Vagina (tissue), 2 donors: ENCODE data around the gene FAM210B. TPM values are rescaled to one million over a fixed set of nuclear protein-coding genes. Genes with fewer than 3 reads are reported as not detected.
"Not testable (repeated sequence)": the region's sequence is repeated elsewhere in the genome, so short reads cannot be mapped to it uniquely, and the experiment has no call there.

Experiments
- DNase-seq, 2 donors: peaks; one replicate each; pipeline ENCODE4 v3.0.0-alpha.2; 2017; ENCODE audit errors: extremely low spot score in 2 of 2
- H3K27ac ChIP-seq: fragments of 200-600 bp; sonication (generic); one replicate; pipeline ENCODE4 v1.5.1; 2019
- H3K27me3 ChIP-seq: fragments of 200-600 bp; sonication (generic); one replicate; pipeline ENCODE4 v1.5.1; 2019
- H3K36me3 ChIP-seq, 2 donors: fragments of 200-600 bp; sonication (generic); one replicate each; pipeline ENCODE4 v1.5.1; 2017 to 2019
- H3K4me1 ChIP-seq: fragments of 200-600 bp; sonication (generic); one replicate; pipeline ENCODE4 v1.5.1; 2019
- H3K4me3 ChIP-seq, 2 donors: fragments of 200-600 bp; sonication (generic); 1 replicate in 1 of 2; 2 replicates in 1 of 2; pipeline ENCODE4 v1.5.1; 2016 to 2019
- H3K9me3 ChIP-seq: fragments of 200-600 bp; sonication (generic); one replicate; pipeline ENCODE4 v1.5.1; 2019
- POLR2A ChIP-seq, 2 donors: fragments of 450-650 bp; IDR thresholded peaks; one replicate each; pipeline ENCODE4 v1.6.1; 2017; ENCODE audit warnings: antibody characterized with exemption in 2 of 2, mild to moderate bottlenecking in 2 of 2, moderate library complexity in 2 of 2
- POLR2AphosphoS5 ChIP-seq, 2 donors: sonication (generic); formaldehyde crosslinking; IDR thresholded peaks; one replicate each; pipeline ENCODE4 v1.9.0; 2017; ENCODE audit warnings: antibody characterized with exemption in 2 of 2, mild to moderate bottlenecking in 2 of 2, low read depth in 1 of 2; ENCODE audit not compliant: insufficient read depth in 1 of 2
- intact Hi-C: fragments of 100-400 bp; cut with DNase I; formaldehyde crosslinking; loops from one replicate; pipeline ENCODE4 v1.15.1; 2023
- total RNA-seq: library from RNA; depleted of rRNA; stranded (reverse); fragments of >200 nt; gene quantifications from one replicate; pipeline ENCODE4 v1.2.3, GENCODE V29; 2016
- TF ChIP-seq, protein P1 (sequence below), 3 experiments: fragments of 450-650 bp in 2 of 3; fragments of 200-600 bp in 1 of 3; sonication (generic) in 1 of 3; IDR thresholded peaks; one replicate each; pipeline ENCODE4 v1.5.1; 2017 to 2019; ENCODE audit warnings: antibody characterized with exemption in 3 of 3, mild to moderate bottlenecking in 2 of 3, moderate library complexity in 2 of 3

The FAM210B gene
- total RNA-seq, 1 donor from 2014 or later: 46.4 TPM

DNA sequence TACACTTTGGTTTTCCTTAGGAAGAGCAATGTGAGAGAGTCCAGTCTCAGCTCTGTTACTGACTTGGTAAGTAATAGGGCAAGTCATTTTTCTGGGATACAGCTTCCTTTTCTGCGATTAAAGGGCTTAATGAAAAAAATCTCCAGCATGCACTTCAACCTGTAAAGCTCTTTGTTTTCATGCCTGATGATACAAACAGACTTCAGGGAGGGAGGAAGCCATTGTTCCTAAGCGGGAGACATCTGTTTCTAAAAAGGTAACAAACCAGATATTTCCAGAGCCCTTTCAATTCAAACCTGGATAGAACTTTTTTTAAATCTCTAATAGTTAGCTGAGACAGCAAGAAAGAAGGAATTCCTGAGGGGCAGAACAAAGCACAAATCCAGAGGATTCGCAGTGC, 48.1 kb downstream of the FAM210B start:
- DNase-seq: no peak
- H3K4me3 ChIP-seq: no peak overlapping the region
- H3K4me1 ChIP-seq: no peaks in the 10 kb centered on the region
- no peak overlapping the region for H3K27ac ChIP-seq
- TF ChIP-seq POLR2AphosphoS5 (IDR thresholded peaks at IDR 0.05; ENCODE audit: insufficient read depth in 1 of 2, low read depth in 1 of 2) (no peak), POLR2A (IDR thresholded peaks at IDR 0.05) (no peak)
- TF ChIP-seq, protein P1, sequence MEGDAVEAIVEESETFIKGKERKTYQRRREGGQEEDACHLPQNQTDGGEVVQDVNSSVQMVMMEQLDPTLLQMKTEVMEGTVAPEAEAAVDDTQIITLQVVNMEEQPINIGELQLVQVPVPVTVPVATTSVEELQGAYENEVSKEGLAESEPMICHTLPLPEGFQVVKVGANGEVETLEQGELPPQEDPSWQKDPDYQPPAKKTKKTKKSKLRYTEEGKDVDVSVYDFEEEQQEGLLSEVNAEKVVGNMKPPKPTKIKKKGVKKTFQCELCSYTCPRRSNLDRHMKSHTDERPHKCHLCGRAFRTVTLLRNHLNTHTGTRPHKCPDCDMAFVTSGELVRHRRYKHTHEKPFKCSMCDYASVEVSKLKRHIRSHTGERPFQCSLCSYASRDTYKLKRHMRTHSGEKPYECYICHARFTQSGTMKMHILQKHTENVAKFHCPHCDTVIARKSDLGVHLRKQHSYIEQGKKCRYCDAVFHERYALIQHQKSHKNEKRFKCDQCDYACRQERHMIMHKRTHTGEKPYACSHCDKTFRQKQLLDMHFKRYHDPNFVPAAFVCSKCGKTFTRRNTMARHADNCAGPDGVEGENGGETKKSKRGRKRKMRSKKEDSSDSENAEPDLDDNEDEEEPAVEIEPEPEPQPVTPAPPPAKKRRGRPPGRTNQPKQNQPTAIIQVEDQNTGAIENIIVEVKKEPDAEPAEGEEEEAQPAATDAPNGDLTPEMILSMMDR (IDR thresholded peaks at IDR 0.05): no peak
- peaks cover 0 to 66% of the 10 kb centered on the region in 2 donors for H3K36me3 ChIP-seq
- intact Hi-C loops: no loop called here
- H3K27me3 ChIP-seq: no peaks in the 10 kb centered on the region
- H3K9me3 ChIP-seq: no peaks in the 10 kb centered on the region

DNA sequence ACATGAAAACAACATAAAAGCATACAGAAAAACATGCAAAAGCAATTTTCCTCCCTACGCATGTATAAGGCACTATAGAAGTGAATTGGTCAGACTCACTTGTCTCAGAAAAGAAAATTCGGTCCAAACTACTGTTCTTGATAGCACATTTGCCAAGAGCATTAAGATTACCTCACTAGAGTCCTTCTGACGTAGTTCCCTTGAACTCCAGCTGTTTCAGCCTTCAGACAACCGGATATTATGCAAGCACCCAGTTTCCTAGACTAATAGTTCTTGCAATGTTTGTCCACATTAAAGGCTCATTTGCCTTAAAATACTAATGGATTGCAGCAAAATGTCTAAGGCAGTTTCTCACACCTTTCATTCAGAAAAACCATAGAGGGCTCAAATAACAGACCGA, 50.7 kb downstream of the FAM210B start:
- Histone ChIP-seq H3K4me3 (no peak overlapping the region), H3K9me3 (no peaks in the 10 kb centered on the region), H3K27ac (no peak overlapping the region), H3K36me3 (peaks cover 0 to 40% of the 10 kb centered on the region in 2 donors), H3K4me1 (no peaks in the 10 kb centered on the region), H3K27me3 (no peaks in the 10 kb centered on the region)
- intact Hi-C loops: no loop called here
- DNase-seq: no peak
- TF ChIP-seq POLR2AphosphoS5 (IDR thresholded peaks at IDR 0.05; ENCODE audit: insufficient read depth in 1 of 2, low read depth in 1 of 2) (no peak), POLR2A (IDR thresholded peaks at IDR 0.05) (no peak)
- TF ChIP-seq, protein P1 (IDR thresholded peaks at IDR 0.05): no peak

DNA sequence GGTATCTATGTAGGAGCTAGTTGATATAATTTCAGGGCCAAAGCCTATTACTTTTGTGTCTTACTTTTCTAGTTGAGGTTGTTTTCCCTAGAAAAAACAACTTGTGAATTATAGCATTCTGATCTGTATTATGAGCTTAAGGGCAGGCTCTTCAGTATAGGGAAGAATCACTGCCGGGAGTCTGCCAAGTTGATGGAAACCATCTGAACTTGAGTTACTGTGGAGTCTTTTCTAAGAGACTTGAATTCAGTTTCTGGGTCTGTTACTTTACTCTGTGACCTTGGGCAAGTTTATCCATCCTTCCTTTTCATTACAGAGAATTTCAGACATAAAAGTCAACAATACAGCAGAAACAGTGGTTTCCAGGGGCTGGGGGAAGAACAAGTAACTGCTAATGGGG, 51.2 kb downstream of the FAM210B start:
- no peak overlapping the region for H3K4me3 ChIP-seq
- intact Hi-C loops: no loop called here
- no peaks in the 10 kb centered on the region for H3K4me1 ChIP-seq
- TF ChIP-seq POLR2AphosphoS5 (IDR thresholded peaks at IDR 0.05; ENCODE audit: insufficient read depth in 1 of 2, low read depth in 1 of 2): no peak
- no peak for TF ChIP-seq POLR2A (IDR thresholded peaks at IDR 0.05)
- TF ChIP-seq, protein P1 (IDR thresholded peaks at IDR 0.05): no peak
- no peak for DNase-seq
- H3K36me3 ChIP-seq: peaks cover 0 to 36% of the 10 kb centered on the region in 2 donors
- no peaks in the 10 kb centered on the region for H3K27me3 ChIP-seq
- no peak overlapping the region for H3K27ac ChIP-seq
- H3K9me3 ChIP-seq: no peaks in the 10 kb centered on the region

DNA sequence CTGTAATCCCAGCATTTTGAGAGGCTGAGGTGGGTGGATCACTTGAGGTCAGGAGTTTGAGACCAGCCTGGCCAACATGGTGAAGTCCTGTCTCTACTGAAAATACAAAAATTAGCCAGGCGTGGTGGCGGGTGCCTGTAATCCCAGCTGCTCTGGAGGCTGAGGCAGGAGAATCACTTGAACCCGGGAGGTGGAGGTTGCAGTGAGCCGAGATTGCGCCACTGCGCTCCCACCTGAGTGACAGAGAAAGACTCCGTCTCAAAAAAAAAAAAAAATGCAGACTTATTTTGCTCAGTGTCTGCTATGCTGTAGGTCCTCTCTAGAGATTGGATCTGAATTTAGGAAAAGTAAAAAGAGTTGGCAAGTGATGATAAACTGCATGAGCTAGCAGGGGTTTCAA, 52.5 kb downstream of the FAM210B start:
- H3K4me1 ChIP-seq, DNase-seq, H3K27me3 ChIP-seq, H3K4me3 ChIP-seq, intact Hi-C loops, H3K9me3 ChIP-seq: not testable (repeated sequence)
- Histone ChIP-seq H3K36me3 (peaks cover 0 to 22% of the 10 kb centered on the region in 2 donors), H3K27ac (peak overlapping the region; percentile 25)

DNA sequence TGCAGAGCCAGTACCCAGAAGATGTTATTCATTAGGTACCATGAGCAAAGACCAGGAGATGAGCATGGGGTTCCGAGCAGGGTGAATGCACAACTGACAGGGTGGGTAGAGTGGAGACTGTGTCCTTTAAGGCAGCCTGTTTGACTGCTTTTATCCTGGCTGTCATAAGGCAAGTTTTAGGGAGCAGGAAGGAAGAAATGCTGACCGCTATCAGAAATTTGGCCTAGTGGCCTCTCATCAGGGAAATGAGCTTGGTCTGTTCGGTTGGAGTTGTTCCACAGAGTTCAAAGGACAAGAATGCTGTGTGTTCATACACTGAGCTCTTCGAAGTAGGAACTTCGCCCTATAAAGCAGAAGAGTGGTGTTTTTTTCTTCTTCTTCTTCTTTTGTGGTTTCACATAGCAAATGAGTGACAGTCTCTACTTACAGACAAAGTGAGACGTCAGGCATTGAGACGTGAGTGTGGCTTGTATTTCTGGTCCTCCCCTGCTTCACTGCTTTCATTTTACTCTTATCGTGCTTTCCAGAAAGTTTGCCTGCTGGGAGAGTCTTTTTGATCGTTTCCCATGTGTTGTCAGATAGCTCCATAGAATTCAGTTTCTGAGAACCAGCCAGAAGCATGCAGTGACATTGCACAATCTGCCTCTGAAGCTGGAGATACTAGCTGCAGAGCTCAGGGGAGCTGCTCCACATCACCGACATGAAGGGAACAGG, 53.1 kb downstream of the FAM210B start, which contains the start of gene CASS4:
Gene CASS4, plus strand, starts transcription at position 502 of the 714 bp plus-strand sequence. Its CDS starts 199 bp downstream, at position 701.
- no peaks in the 10 kb centered on the region for H3K9me3 ChIP-seq
- DNase-seq: no peak
- no peaks in the 10 kb centered on the region for H3K4me1 ChIP-seq
- intact Hi-C loops: no loop called here
- peak within 1 kb of the TSS; percentile 25 for H3K27ac ChIP-seq
- no peaks in the 10 kb centered on the region for H3K27me3 ChIP-seq
- H3K4me3 ChIP-seq: peak within 1 kb of the TSS; percentile 8 to 13
- H3K36me3 ChIP-seq: peaks cover 0 to 16% of the 10 kb centered on the region in 2 donors
- TF ChIP-seq POLR2AphosphoS5 (IDR thresholded peaks at IDR 0.05; ENCODE audit: insufficient read depth in 1 of 2, low read depth in 1 of 2) (no peak), POLR2A (IDR thresholded peaks at IDR 0.05) (no peak)
- TF ChIP-seq, protein P1 (IDR thresholded peaks at IDR 0.05): no peak
